T47D (cell line): Measurements from ENCODE around the gene RGL4.

ENCODE experiments used
- DNase-seq, 2 experiments: peaks; one replicate each; pipeline versions ENCODE4 v3.0.0 to v3.0.0-alpha.2; 2011 to 2012; ENCODE audit warnings: low read depth in 1 of 2, low spot score in 1 of 2
- JUND ChIP-seq: IDR thresholded peaks from 2 replicates; pipeline ENCODE4 v1.6.1; 2012; ENCODE audit warnings: low read depth
- in situ Hi-C: cut with HindIII; loops from 2 replicates; pipeline ENCODE4 v1.10.0; 2016; ENCODE audit warnings: low sequenced_read_pairs, low pct_unique_long_range_greater_than_20kb

RGL4 gene

GRCh38 chr22:23697031-23697970, 6.5 kb downstream of the RGL4 start:
- no peak for TF ChIP-seq JUND
- in situ Hi-C loops, result no loop called here

GRCh38 chr22:23698094-23698493, 7.3 kb downstream of the RGL4 start:
- no peak for DNase-seq
- in situ Hi-C loops, result no loop called here
- TF ChIP-seq JUND, result no peak

More at GRCh38 chr22:23697031-23697970, 6.5 kb downstream of the RGL4 start:
- no peak for DNase-seq

- no peak for DNase-seq
- in situ Hi-C loops, result no loop called here
- no peak for TF ChIP-seq JUND
Observed at GRCh38 chr22:23698673-23699235, 7.9 kb downstream of the RGL4 start.

GRCh38 chr22:23700706-23701105, 9.9 kb downstream of the RGL4 start:
- in situ Hi-C loops, result no loop called here
- no peak for DNase-seq
- no peak for TF ChIP-seq JUND

- DNase-seq, result no peak
- TF ChIP-seq JUND, result no peak
- in situ Hi-C loops, result no loop called here
Observed at GRCh38 chr22:23704062-23704461, 13.2 kb downstream of the RGL4 start.

GRCh38 chr22:23704829-23705228, 14.0 kb downstream of the RGL4 start:
- in situ Hi-C loops, result no loop called here
- TF ChIP-seq JUND, result no peak

GRCh38 chr22:23705358-23705757, 14.5 kb downstream of the RGL4 start:
- no peak for TF ChIP-seq JUND
- no peak for DNase-seq
- in situ Hi-C loops, result no loop called here

More at GRCh38 chr22:23704829-23705228, 14.0 kb downstream of the RGL4 start:
- DNase-seq, result no peak

GRCh38 chr22:23708270-23708669, 17.5 kb downstream of the RGL4 start:
- no peak for DNase-seq
- in situ Hi-C loops, result no loop called here
- TF ChIP-seq JUND, result no peak

- no peak for TF ChIP-seq JUND
- no peak for DNase-seq
- in situ Hi-C loops, result no loop called here
Observed at GRCh38 chr22:23709107-23709506, 18.3 kb downstream of the RGL4 start.

GRCh38 chr22:23712256-23712655, 21.4 kb downstream of the RGL4 start:
- DNase-seq, result no peak
- no peak for TF ChIP-seq JUND
- in situ Hi-C loops, result no loop called here

GRCh38 chr22:23713696-23714595, 23.1 kb downstream of the RGL4 start:
- in situ Hi-C loops, result no loop called here
- TF ChIP-seq JUND, result no peak
- no peak for DNase-seq
